B cell (primary cell): Measurements from ENCODE around the gene CBX8. TPM values are rescaled to one million over a fixed set of nuclear protein-coding genes. Genes with fewer than 3 reads are reported as not detected.

Experiments used
- ATAC-seq: fragments of 200-7000 bp; cut with Tn5 transposase; one replicate; pipeline ENCODE4 v1.10.0; 2021; ENCODE audit warnings: low read depth, mild to moderate bottlenecking, moderate number of reproducible peaks, moderate library complexity
- CTCF ChIA-PET: fragments of 350-600 bp; sonication (Branson Sonifier 250); formaldehyde crosslinking; loops from one replicate; lab custom pipeline; 2021; ENCODE audit warnings: antibody characterized with exemption, inconsistent platforms; lab: Charles Lee
- POLR2A ChIA-PET: fragments of 350-600 bp; sonication (Branson Sonifier 250); formaldehyde crosslinking; loops from one replicate; lab custom pipeline; 2021; ENCODE audit warnings: antibody characterized with exemption; lab: Charles Lee
- DNase-seq: peaks from one replicate; pipeline ENCODE4 v3.0.0; 2013
- H2AFZ ChIP-seq: 2 replicates; pipeline ENCODE4 v1.6.1; 2012; ENCODE audit warnings: mild to moderate bottlenecking, low read depth, low read length; ENCODE audit not compliant: insufficient read depth, poor library complexity, severe bottlenecking
- H3K27ac ChIP-seq, 2 donors: 1 replicate in 1 of 2; 2 replicates in 1 of 2; pipeline ENCODE4 v1.5.1; 2012 to 2013; ENCODE audit warnings: low read length in 2 of 2, mild to moderate bottlenecking in 2 of 2, moderate library complexity in 1 of 2
- H3K27me3 ChIP-seq, 4 experiments: fragments of 200-600 bp in 1 of 4; sonication (generic) in 1 of 4; replicated peaks in 1 of 4; 1 replicate in 2 of 4; 2 replicates in 2 of 4; pipeline versions ENCODE4 v1.6.1 to v1.7.0; 2013 to 2016; ENCODE audit warnings: low read length in 3 of 4, mild to moderate bottlenecking in 2 of 4, mixed read lengths in 1 of 4, moderate library complexity in 1 of 4; ENCODE audit not compliant: insufficient read depth in 4 of 4, control insufficient read depth in 3 of 4; ENCODE audit errors: control extremely low read depth in 1 of 4
- H3K36me3 ChIP-seq, 2 experiments: replicated peaks in 1 of 2; 1 replicate in 1 of 2; 2 replicates in 1 of 2; pipeline versions ENCODE4 v1.6.1 to v1.7.1; 2013; ENCODE audit warnings: low read length in 1 of 2; ENCODE audit not compliant: insufficient read depth in 2 of 2, control insufficient read depth in 1 of 2; ENCODE audit errors: control extremely low read depth in 1 of 2, extremely low read depth in 1 of 2
- H3K4me1 ChIP-seq, 2 donors: fragments of 200-600 bp in 1 of 2; sonication (generic) in 1 of 2; 1 replicate in 1 of 2; 2 replicates in 1 of 2; pipeline versions ENCODE4 v1.5.1 to v1.6.1; 2013 to 2017; ENCODE audit warnings: low read length in 2 of 2; ENCODE audit not compliant: control insufficient read depth in 2 of 2, insufficient read depth in 2 of 2
- H3K4me2 ChIP-seq: replicated peaks from 2 replicates; pipeline ENCODE3; 2012; ENCODE audit warnings: mild to moderate bottlenecking, low read depth, low read length; ENCODE audit not compliant: poor library complexity, severe bottlenecking
- H3K4me3 ChIP-seq, 5 experiments: fragments of 200-600 bp in 1 of 5; sonication (generic) in 1 of 5; 1 replicate in 3 of 5; 2 replicates in 2 of 5; pipeline versions ENCODE4 v1.5.1 to v1.7.0; 2011 to 2016; ENCODE audit warnings: low read length in 4 of 5, mild to moderate bottlenecking in 4 of 5, low read depth in 2 of 5, control low read depth in 1 of 5, moderate library complexity in 1 of 5; ENCODE audit not compliant: insufficient read depth in 1 of 5; ENCODE audit errors: control extremely low read depth in 1 of 5, extremely low read depth in 1 of 5
- H3K79me2 ChIP-seq: fragments of 200-600 bp; sonication (generic); one replicate; pipeline ENCODE4 v1.6.0; 2016; ENCODE audit warnings: low read length; ENCODE audit not compliant: control insufficient read depth, insufficient read depth
- H3K9ac ChIP-seq: fragments of 200-600 bp; sonication (generic); 2 replicates; pipeline ENCODE4 v1.6.1; 2017; ENCODE audit warnings: mild to moderate bottlenecking, low read length, moderate library complexity
- H3K9me3 ChIP-seq, 3 donors: one replicate each; pipeline versions ENCODE4 v1.6.1 to v1.7.1; 2013; ENCODE audit warnings: low read length in 2 of 3; ENCODE audit not compliant: control insufficient read depth in 2 of 3, insufficient read depth in 1 of 3; ENCODE audit errors: control extremely low read depth in 1 of 3
- H4K20me1 ChIP-seq: 2 replicates; pipeline ENCODE4 v1.6.0; 2012; ENCODE audit warnings: mild to moderate bottlenecking, low read length; ENCODE audit not compliant: insufficient read depth, control insufficient read depth, poor library complexity, severe bottlenecking
- H3K27ac Mint-ChIP-seq: one replicate; pipeline ENCODE4 v1.8.0; 2021; ENCODE audit warnings: mixed read lengths
- H3K27me3 Mint-ChIP-seq: one replicate; pipeline ENCODE4 v1.8.0; 2021; ENCODE audit warnings: mixed read lengths
- H3K4me1 Mint-ChIP-seq: one replicate; pipeline ENCODE4 v1.8.0; 2021; ENCODE audit warnings: mixed read lengths
- H3K4me3 Mint-ChIP-seq: one replicate; pipeline ENCODE4 v1.8.0; 2021; ENCODE audit warnings: mixed read lengths
- H3K9me3 Mint-ChIP-seq: one replicate; pipeline ENCODE4 v1.8.0; 2022; ENCODE audit warnings: mixed read lengths; ENCODE audit not compliant: insufficient read depth
- EZH2 ChIP-seq: IDR thresholded peaks from 2 replicates; pipeline ENCODE4 v1.6.1; 2012; ENCODE audit warnings: borderline replicate concordance, low read depth, mild to moderate bottlenecking, moderate library complexity, low read length; ENCODE audit not compliant: insufficient read depth, poor library complexity, severe bottlenecking
- WGBS: methylation state at CpG from one replicate; pipeline ENCODE4 v1.1.5; 2013; ENCODE audit warnings: missing lambda C conversion rate; ENCODE audit not compliant: insufficient coverage; 5-methylcytosine and 5-hydroxymethylcytosine counted together
- intact Hi-C: fragments of 100-400 bp; cut with micrococcal nuclease; formaldehyde crosslinking; loops from one replicate; pipeline ENCODE4 v1.10.0; 2022
- polyA plus RNA-seq: library from polyadenylated mRNA; depleted of rRNA; stranded (reverse); fragments of >200 nt; gene quantifications from 2 replicates; pipeline ENCODE4 v1.2.3, GENCODE V29; 2012
- total RNA-seq, 2 donors: library from RNA; stranded (reverse); fragments of 120-200 nt in 1 of 2; gene quantifications; 1 replicate in 1 of 2; 2 replicates in 1 of 2; pipeline versions ENCODE4 v1.2.3 to v1.2.4, GENCODE V29; 2013 to 2022
- TF ChIP-seq, protein P1 (sequence below): fragments of 200-600 bp; IDR thresholded peaks from one replicate; pipeline ENCODE4 v1.8.0; 2022; ENCODE audit warnings: antibody characterized with exemption, mild to moderate bottlenecking

The CBX8 gene
- total and polyA plus RNA-seq, 2 donors (not counting 1 experiment from before 2014, with no cell fraction given): 0.31 to 6.8 TPM

DNA sequence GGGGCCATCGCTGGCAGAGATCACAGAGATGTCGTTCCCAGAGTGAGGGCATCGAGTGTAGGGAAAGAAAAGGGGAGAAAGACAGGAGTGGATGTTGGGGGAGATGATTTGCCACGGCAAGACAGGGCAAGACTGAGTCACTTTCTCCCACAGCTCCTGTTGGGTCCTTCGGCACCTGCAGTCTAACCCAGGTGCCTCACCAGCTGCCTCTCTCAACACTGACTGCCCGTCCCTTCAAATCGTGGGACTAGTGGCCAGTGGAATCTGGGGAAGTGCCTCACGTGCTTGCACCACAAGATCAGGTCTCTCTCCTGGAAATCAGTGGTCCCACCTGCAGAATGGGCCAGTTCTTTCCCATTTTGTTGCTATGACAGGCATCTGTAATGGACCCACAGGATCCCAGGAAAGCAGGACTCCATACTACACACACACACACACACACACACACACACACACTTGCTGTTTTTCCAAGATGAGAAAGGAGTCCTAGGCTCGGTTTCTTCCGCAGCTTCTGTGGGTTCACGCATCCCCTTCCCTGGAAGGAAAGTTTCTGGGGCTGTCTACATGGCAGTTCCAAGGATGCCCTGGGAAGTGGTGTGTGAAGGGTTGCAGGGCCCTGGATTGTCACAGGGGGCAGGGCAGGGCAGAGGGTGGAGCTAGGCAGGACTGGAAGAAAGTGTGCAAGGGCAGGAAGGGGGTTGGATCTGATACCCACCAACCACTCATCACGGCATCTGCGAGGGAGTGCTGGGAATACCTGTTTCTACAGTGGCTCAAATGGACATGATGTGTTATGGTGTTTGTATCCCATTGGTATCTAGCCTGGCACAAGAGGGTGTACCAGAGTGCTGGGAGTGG is 10.2 kb upstream of the CBX8 start:
- peaks cover 0 to 96% (median 76%) of the 10 kb centered on the region in 4 experiments for H3K27me3 ChIP-seq
- Mint-ChIP-seq H3K27me3 (peaks cover 54% of the 10 kb centered on the region), H3K4me1 (peaks cover 29% of the 10 kb centered on the region), H3K27ac (peak overlapping the region; percentile 56), H3K4me3 (no peak overlapping the region), H3K9me3 (peaks cover 3% of the 10 kb centered on the region)
- POLR2A ChIA-PET: interaction anchor here (0.6 to 1.1 kb wide), 3 partner anchors 32 to 456 kb away, joined by 3 read pairs; partner anchors contain the start of gene CBX4
- no peak overlapping the region for H3K27ac ChIP-seq
- no peak overlapping the region for H2AFZ ChIP-seq
- H3K4me1 ChIP-seq: peaks cover 46 to 83% of the 10 kb centered on the region in 2 donors
- peaks cover 46% of the 10 kb centered on the region for H4K20me1 ChIP-seq
- no peak for TF ChIP-seq EZH2
- TF ChIP-seq, protein P1, sequence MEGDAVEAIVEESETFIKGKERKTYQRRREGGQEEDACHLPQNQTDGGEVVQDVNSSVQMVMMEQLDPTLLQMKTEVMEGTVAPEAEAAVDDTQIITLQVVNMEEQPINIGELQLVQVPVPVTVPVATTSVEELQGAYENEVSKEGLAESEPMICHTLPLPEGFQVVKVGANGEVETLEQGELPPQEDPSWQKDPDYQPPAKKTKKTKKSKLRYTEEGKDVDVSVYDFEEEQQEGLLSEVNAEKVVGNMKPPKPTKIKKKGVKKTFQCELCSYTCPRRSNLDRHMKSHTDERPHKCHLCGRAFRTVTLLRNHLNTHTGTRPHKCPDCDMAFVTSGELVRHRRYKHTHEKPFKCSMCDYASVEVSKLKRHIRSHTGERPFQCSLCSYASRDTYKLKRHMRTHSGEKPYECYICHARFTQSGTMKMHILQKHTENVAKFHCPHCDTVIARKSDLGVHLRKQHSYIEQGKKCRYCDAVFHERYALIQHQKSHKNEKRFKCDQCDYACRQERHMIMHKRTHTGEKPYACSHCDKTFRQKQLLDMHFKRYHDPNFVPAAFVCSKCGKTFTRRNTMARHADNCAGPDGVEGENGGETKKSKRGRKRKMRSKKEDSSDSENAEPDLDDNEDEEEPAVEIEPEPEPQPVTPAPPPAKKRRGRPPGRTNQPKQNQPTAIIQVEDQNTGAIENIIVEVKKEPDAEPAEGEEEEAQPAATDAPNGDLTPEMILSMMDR: no peak
- H3K4me2 ChIP-seq: no peak overlapping the region
- intact Hi-C loops: no loop called here
- DNase-seq (peak; percentile 20), ATAC-seq (no peak)
- 18% methylated on average over 10 of the region's 13 CpGs for WGBS
- H3K36me3 ChIP-seq: no peaks in the 10 kb centered on the region
- H3K9ac ChIP-seq: no peak overlapping the region
- CTCF ChIA-PET: interaction anchor here (1.0 to 2.0 kb wide), 5 partner anchors 14 to 36 kb away, joined by 3 to 7 read pairs (median 3); no protein-coding TSS in a partner anchor
- H3K4me3 ChIP-seq: no peak overlapping the region
- H3K9me3 ChIP-seq: peaks cover 0 to 96% (median 12%) of the 10 kb centered on the region in 3 donors
- no peaks in the 10 kb centered on the region for H3K79me2 ChIP-seq

DNA sequence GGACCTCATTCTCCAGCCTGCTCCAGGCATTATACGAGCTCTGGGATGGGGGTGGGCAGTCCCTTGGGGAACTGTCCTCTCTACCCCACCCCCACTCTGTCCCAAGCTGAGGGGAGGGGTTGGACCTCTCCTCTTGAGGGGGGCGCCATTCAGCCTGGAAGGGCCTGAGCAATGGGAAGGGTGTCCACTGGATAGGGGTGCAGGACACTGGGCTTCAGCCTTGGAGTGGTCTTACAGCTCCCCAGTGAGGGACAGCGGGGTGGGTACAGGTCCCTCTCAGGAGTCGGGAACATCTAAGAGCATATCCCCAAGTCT is 9.5 kb upstream of the CBX8 start:
- no peak overlapping the region for H3K4me2 ChIP-seq
- H2AFZ ChIP-seq: no peak overlapping the region
- H3K27me3 ChIP-seq: peaks cover 0 to 96% (median 76%) of the 10 kb centered on the region in 4 experiments
- peaks cover 0 to 96% (median 15%) of the 10 kb centered on the region in 3 donors for H3K9me3 ChIP-seq
- no peak overlapping the region for H3K27ac ChIP-seq
- WGBS: 70% methylated on average over 2 of the region's 4 CpGs
- ChIA-PET POLR2A (interaction anchor here (0.6 to 1.1 kb wide), 2 partner anchors 33 to 457 kb away, joined by 3 read pairs; partner anchors contain the start of gene CBX4), CTCF (interaction anchor here (1.3 kb wide), 1 partner anchor 36 kb away, joined by 3 read pairs; no protein-coding TSS in a partner anchor)
- H3K4me3 ChIP-seq: peak overlapping the region in 1 of 5 experiments; percentile 22
- no peak for DNase-seq
- Mint-ChIP-seq H3K27ac (peak overlapping the region; percentile 56), H3K4me3 (no peak overlapping the region), H3K27me3 (peaks cover 54% of the 10 kb centered on the region), H3K9me3 (peaks cover 3% of the 10 kb centered on the region), H3K4me1 (peaks cover 24% of the 10 kb centered on the region)
- ATAC-seq: no peak
- no peak for TF ChIP-seq EZH2
- TF ChIP-seq, protein P1: no peak
- peaks cover 46% of the 10 kb centered on the region for H4K20me1 ChIP-seq
- H3K36me3 ChIP-seq: no peaks in the 10 kb centered on the region
- no peaks in the 10 kb centered on the region for H3K79me2 ChIP-seq
- no peak overlapping the region for H3K9ac ChIP-seq
- intact Hi-C loops: no loop called here
- H3K4me1 ChIP-seq: peaks cover 41 to 83% of the 10 kb centered on the region in 2 donors
